Right cardiac atrium (tissue), 5 donors: ENCODE data around the gene LAIR2. TPM values are rescaled to one million over a fixed set of nuclear protein-coding genes. Genes with fewer than 3 reads are reported as not detected.

Experiments
- ATAC-seq, 2 donors: fragments of 200-7000 bp; cut with Tn5 transposase; one replicate each; pipeline versions ENCODE4 v1.8.0 to v1.9.1; 2020; ENCODE audit warnings: moderate library complexity in 2 of 2, mild to moderate bottlenecking in 1 of 2
- DNase-seq, 3 donors: peaks; one replicate each; pipeline ENCODE4 v3.0.0-alpha.2; 2020
- H3K27ac ChIP-seq: one replicate; pipeline ENCODE4 v1.5.1; 2013; ENCODE audit warnings: mild to moderate bottlenecking, low read length, control low read depth, moderate library complexity
- H3K27me3 ChIP-seq: one replicate; pipeline ENCODE4 v1.6.1; 2013; ENCODE audit not compliant: control insufficient read depth, insufficient read depth
- H3K4me1 ChIP-seq: one replicate; pipeline ENCODE4 v1.6.1; 2013; ENCODE audit warnings: low read length; ENCODE audit not compliant: control insufficient read depth, insufficient read depth
- H3K4me3 ChIP-seq: one replicate; pipeline ENCODE4 v1.5.1; 2013; ENCODE audit warnings: low read length, control low read depth
- H3K9me3 ChIP-seq: one replicate; pipeline ENCODE4 v1.6.1; 2013; ENCODE audit warnings: low read length; ENCODE audit not compliant: control insufficient read depth
- WGBS: extraction: QIAGEN DNeasy Blood & Tissue Kit; methylation state at CpG from one replicate; pipeline ENCODE4 v1.1.7; 2013; 5-methylcytosine and 5-hydroxymethylcytosine counted together
- intact Hi-C, 4 donors: fragments of 100-400 bp; cut with DNase I; formaldehyde crosslinking; loops; one replicate each; pipeline versions ENCODE4 v1.11.0 to v1.14.0; 2022 to 2023
- polyA plus RNA-seq: library from polyadenylated mRNA; stranded (reverse); fragments of 200-250 nt; gene quantifications from one replicate; pipeline ENCODE4 v1.2.3, GENCODE V29; 2013
- total RNA-seq, 4 donors: library from RNA; stranded (reverse); fragmentation: NEBNext Ultra II Directional; extraction: Animal tissue kit (Norgen Biotek cat#: 25700); gene quantifications; one replicate each; pipeline ENCODE4 v1.2.1, GENCODE V29; 2021
- donor health status: healthy with polysubstance abuse.
- donor health status: DM: no; HTN: yes; CAD: no.
- donor health status: DM: no; HTN: no; CAD: no.
- donor health status: DM: no; HTN: yes; CAD: no; lungs with severe emphysema.
- donor health status: DM: yes; HTN: yes; CAD: no.

The LAIR2 gene
- total and polyA plus RNA-seq, 5 donors, result not detected

DNA sequence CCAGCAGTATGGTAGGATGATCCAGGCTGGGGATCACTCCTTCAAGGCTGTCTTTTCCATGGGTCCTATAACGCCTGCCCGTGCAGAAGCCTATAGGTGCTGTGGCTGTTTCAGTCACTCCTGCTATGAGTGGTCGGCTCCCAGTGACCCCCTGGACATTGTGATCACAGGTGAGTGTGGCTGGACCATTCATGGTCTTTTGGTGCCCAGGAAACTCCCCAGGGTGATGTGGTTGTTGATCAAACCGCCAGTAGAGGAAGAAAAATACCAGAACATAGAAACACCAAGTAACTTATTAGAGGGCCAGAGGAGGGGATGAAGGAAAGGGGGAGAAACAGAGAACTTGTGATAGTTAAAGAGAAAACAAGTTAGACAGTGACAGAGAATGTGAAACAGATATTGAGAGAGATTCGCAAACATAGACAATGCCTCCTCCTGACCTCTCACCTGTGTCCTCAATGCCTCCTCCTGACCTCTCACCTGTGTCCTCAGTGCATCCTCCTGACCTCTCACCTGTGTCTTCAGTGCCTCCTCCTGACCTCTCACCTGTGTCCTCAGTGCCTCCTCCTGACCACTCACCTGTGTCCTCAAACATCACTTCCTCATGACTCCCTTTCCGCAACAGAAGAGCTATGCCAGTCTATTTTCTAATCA lies 19.4 kb downstream of the LAIR2 start:
- 80% methylated on average over 6 of the region's 6 CpGs for WGBS
- Histone ChIP-seq H3K27me3 (no peaks in the 10 kb centered on the region), H3K4me1 (no peaks in the 10 kb centered on the region), H3K4me3 (no peak overlapping the region), H3K27ac (no peak overlapping the region), H3K9me3 (no peaks in the 10 kb centered on the region)
- intact Hi-C loops, result no loop called here
- no peak for ATAC-seq
- DNase-seq, result no peak

DNA sequence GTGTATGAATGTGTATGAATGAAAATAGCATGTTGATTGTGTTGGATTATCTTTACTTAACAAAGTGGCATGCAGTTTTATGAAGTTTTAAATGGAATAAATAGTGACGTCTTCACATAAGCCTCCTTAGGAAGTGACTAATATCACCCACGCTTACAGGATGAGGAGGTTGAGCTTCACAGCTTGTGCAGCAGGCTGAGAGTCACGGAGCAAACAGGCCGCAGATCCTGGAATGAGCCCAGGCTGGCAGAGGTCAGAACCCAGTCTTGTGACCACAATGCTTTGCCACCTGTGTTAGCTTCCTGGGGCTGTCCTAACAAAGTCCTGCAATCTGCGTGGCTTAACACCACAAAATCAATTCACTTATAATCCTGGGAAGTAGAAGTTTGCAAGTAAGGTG lies 20.8 kb downstream of the LAIR2 start:
- H3K9me3 ChIP-seq, result no peaks in the 10 kb centered on the region
- H3K27ac ChIP-seq, result no peak overlapping the region
- ATAC-seq, result no peak
- no peaks in the 10 kb centered on the region for H3K4me1 ChIP-seq
- WGBS, result 45% methylated on average over 5 of the region's 5 CpGs
- no peaks in the 10 kb centered on the region for H3K27me3 ChIP-seq
- intact Hi-C loops, result no loop called here
- no peak for DNase-seq
- H3K4me3 ChIP-seq, result no peak overlapping the region

DNA sequence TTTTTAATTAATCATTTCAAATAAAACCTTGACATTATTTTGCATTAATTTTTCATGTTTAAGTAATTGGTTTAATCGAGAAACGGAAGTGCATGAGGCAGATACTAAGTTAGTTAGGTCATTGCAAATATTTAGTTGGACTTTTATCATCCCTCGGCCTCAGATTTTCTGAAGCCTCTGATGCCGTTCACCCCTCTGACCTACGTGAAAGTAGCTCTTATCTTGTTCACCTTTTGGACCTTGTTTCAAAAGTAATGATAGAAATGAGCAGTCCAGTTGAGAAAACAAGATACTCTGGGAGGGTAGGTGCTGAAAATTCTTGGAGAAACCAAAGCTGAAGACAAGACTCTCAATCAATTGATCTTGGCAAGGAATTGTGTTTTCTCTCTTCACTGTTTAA lies 23.0 kb downstream of the LAIR2 start:
- H3K9me3 ChIP-seq, result no peaks in the 10 kb centered on the region
- 72% methylated on average over 5 of the region's 5 CpGs for whole genome bisulfite sequencing
- no peak for DNase-seq
- no peaks in the 10 kb centered on the region for H3K27me3 ChIP-seq
- ATAC-seq, result no peak
- intact Hi-C loops, result no loop called here
- no peaks in the 10 kb centered on the region for H3K4me1 ChIP-seq
- H3K4me3 ChIP-seq, result no peak overlapping the region
- H3K27ac ChIP-seq, result no peak overlapping the region

DNA sequence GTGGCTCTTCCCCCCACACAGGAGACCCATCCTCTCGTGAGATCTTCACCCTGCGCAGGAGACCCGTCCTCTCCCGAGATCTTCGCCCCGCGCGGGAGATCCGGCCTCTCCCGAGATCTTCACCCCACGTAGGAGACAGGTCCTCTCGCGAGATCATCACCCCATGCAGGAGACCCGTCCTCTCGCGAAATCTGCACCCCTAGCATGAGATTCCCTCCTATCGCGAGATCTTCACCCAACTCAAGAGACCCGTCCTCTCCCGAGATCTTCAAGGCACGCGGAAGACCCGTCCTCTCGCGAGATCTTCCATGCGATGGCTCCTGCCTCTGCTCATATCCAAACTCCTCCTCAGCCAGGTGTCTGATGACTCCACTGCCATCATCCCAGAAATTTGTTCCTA lies 24.3 kb downstream of the LAIR2 start:
- WGBS, result 92% methylated on average over 26 of the region's 26 CpGs

DNA sequence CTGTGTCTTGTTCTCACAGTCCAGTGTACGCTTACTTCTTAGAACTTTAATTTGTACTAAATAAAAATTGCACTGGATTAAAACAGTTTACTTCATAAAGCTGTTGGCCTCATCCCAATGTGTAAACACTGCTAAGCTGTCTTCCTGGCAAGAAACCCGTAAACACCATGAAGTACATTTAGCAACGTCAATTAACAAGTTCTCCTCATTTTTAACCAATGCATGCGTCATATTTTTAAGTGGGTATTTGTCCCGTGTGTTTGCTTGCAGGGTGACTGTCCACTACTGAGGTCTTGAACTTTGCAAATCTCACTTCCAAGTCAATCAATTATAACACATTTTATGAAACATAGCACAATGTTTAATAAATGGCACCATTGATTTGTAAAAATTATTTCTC lies 28.2 kb downstream of the LAIR2 start:
- Histone ChIP-seq H3K4me1 (no peaks in the 10 kb centered on the region), H3K27ac (no peak overlapping the region), H3K4me3 (no peak overlapping the region), H3K27me3 (no peaks in the 10 kb centered on the region), H3K9me3 (no peaks in the 10 kb centered on the region)
- ATAC-seq (no peak), DNase-seq (no peak)
- 71% methylated on average over 5 of the region's 5 CpGs for WGBS
- intact Hi-C loops, result no loop called here

More for the DNA sequence above, 24.3 kb downstream of the LAIR2 start:
- no peaks in the 10 kb centered on the region for H3K9me3 ChIP-seq
- ATAC-seq (no peak), DNase-seq (no peak)
- H3K27me3 ChIP-seq, result no peaks in the 10 kb centered on the region
- H3K27ac ChIP-seq, result no peak overlapping the region
- intact Hi-C loops, result no loop called here
- no peak overlapping the region for H3K4me3 ChIP-seq
- H3K4me1 ChIP-seq, result no peaks in the 10 kb centered on the region

DNA sequence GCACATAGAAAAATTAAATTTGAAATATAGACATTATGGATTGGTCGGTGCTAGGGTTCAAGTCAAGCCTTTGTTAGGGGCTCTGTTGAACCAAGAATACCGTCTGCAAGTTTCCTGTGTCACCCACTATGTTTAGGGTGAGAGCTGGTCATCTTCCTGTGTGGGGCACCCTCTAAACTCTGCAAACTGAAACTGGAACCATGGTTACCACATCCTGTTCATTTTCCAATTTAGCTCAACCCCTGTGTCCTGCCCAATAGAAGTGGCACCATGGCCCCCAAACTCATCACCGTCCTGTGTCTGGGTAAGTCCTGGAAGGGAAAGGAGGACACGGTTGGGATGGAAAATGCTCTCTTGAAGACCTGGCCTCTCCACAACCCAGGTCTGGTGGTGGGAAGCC lies 29.9 kb downstream of the LAIR2 start:
- Histone ChIP-seq H3K4me3 (no peak overlapping the region), H3K27ac (no peak overlapping the region), H3K27me3 (no peaks in the 10 kb centered on the region), H3K9me3 (no peaks in the 10 kb centered on the region), H3K4me1 (no peaks in the 10 kb centered on the region)
- intact Hi-C loops, result no loop called here
- 73% methylated on average over 4 of the region's 4 CpGs for WGBS
- no peak for ATAC-seq
- no peak for DNase-seq

DNA sequence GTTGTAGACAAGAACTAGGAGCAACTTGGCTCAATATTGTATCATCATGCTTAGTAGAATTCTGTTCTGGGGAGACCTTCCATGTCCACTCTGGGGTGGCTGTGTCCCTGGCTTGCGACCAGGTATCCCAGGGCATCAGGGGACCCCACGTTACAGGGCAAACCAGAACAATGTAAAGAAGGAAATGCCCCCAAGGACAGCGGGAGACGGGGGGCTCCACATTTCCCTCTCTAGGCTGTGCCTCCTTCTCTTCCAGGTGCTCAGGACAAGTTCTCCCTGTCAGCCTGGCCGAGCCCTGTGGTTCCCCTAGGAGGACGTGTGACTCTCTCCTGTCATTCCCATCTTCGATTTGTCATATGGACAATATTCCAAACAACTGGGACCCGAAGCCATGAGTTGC lies 30.8 kb downstream of the LAIR2 start:
- H3K27ac ChIP-seq, result no peak overlapping the region
- intact Hi-C loops, result no loop called here
- 77% methylated on average over 8 of the region's 8 CpGs for WGBS
- DNase-seq, result no peak
- no peak overlapping the region for H3K4me3 ChIP-seq
- no peaks in the 10 kb centered on the region for H3K27me3 ChIP-seq
- ATAC-seq, result no peak
- H3K4me1 ChIP-seq, result no peaks in the 10 kb centered on the region
- no peaks in the 10 kb centered on the region for H3K9me3 ChIP-seq

DNA sequence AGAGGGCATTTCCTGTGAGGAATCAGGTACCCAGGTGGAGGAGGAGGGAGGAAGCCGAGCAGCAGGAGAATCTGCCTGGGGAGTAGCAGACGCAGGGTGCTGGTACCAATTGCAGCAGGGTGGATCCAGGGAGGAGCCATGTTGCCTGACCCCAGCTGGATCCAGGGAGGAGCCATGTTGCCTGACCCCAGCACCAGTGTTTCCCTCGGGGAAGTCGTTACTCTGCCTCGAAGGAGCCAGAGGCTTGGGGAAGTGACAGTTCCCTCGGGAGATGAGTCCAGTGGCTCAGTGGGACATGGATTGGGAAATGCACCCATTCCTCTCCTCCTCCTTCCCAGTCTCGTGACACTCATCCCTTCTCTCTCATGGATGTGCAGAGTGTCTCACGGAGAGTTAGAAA lies 31.5 kb downstream of the LAIR2 start:
- ATAC-seq (no peak), DNase-seq (no peak)
- no peak overlapping the region for H3K27ac ChIP-seq
- intact Hi-C loops, result no loop called here
- WGBS, result 65% methylated on average over 8 of the region's 8 CpGs
- no peaks in the 10 kb centered on the region for H3K9me3 ChIP-seq
- H3K27me3 ChIP-seq, result no peaks in the 10 kb centered on the region
- no peak overlapping the region for H3K4me3 ChIP-seq
- H3K4me1 ChIP-seq, result no peaks in the 10 kb centered on the region

DNA sequence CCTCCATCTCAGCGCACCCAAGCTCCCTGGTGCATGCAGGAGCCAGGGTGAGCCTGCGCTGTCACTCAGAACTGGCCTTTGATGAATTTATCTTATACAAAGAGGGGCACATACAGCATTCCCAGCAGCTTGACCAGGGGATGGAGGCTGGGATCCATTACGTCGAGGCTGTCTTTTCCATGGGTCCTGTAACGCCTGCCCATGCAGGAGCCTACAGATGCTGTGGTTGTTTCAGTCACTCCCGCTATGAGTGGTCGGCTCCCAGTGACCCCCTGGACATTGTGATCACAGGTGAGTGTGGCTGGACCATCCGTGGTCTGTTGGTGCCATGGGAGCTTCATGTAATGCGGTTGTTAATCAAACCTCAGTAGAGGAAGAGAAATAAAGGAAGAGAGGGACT lies 33.0 kb downstream of the LAIR2 start:
- WGBS, result 87% methylated on average over 9 of the region's 9 CpGs
- no peak for ATAC-seq
- intact Hi-C loops, result no loop called here
- Histone ChIP-seq H3K27me3 (no peaks in the 10 kb centered on the region), H3K9me3 (no peaks in the 10 kb centered on the region), H3K4me3 (no peak overlapping the region), H3K27ac (no peak overlapping the region), H3K4me1 (no peaks in the 10 kb centered on the region)
- no peak for DNase-seq

DNA sequence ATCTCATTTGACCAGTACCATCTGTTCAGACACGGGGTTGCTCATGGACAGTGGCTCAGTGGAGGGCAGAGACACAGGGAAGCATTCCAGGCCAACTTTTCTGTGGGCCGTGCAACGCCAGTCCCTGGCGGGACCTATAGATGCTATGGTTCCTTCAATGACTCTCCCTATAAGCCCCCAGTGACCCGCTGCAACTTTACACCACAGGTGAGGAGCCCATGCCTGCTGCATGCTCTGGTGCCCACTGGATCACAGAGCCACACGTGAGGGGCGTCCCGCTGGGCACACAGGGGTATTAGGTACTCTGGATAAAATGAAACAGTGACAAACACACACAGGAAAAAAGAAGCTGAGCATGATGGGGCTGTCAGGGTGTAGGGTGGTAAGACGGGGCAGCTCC lies 34.3 kb downstream of the LAIR2 start:
- intact Hi-C loops, result no loop called here
- ATAC-seq, result no peak
- H3K27ac ChIP-seq, result no peak overlapping the region
- no peak for DNase-seq
- WGBS, result 83% methylated on average over 9 of the region's 9 CpGs
- no peak overlapping the region for H3K4me3 ChIP-seq
- H3K9me3 ChIP-seq, result no peaks in the 10 kb centered on the region
- H3K4me1 ChIP-seq, result no peaks in the 10 kb centered on the region
- H3K27me3 ChIP-seq, result no peaks in the 10 kb centered on the region

DNA sequence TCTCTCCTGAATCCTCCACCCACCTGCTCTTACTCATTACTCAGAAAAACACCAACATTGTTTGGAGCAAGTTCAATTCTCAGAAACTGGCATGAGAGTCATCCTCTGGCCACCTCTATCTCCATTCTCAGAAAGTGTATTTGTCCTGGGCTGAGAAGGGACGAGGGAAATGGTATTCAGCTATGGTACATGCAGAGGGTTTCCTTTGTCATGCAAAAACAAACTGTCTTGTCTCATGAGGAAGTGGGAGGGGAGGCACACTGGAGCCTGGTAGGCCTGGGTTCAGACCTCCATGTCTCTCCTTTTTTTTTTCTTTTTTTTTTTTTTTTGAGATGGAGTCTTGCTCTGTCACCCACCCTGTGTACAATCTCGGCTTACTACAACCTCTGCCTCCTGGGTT lies 39.1 kb downstream of the LAIR2 start:
- 54% methylated on average over 2 of the region's 2 CpGs for WGBS

DNA sequence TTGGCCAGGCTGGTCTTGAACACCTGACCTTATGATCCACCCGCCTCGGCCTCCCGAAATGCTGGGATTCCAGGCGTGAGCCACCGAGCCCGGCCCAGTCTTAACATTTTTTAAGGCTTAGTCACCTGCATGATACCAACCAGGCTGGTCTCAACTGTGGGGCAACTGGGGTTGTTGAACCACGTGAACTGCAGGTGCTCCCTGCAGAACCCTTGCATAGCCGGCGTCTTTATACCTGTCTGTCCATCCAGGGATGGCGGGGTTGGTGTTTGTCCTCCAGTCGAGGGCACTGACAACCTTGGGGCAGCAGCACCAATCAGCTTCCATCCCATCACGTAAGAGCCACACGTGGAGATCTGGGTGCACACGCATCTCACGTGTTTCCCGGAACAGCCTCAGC lies 46.2 kb downstream of the LAIR2 start:
- DNase-seq (no peak), ATAC-seq (no peak)
- no peak overlapping the region for H3K27ac ChIP-seq
- H3K4me3 ChIP-seq, result no peak overlapping the region
- WGBS, result 87% methylated on average over 16 of the region's 16 CpGs
- intact Hi-C loops, result no loop called here
- H3K9me3 ChIP-seq, result no peaks in the 10 kb centered on the region
- H3K4me1 ChIP-seq, result no peaks in the 10 kb centered on the region
- H3K27me3 ChIP-seq, result no peaks in the 10 kb centered on the region

More for the DNA sequence above, 39.1 kb downstream of the LAIR2 start:
- no peak overlapping the region for H3K4me3 ChIP-seq
- H3K9me3 ChIP-seq, result no peaks in the 10 kb centered on the region
- H3K4me1 ChIP-seq, result no peaks in the 10 kb centered on the region
- no peaks in the 10 kb centered on the region for H3K27me3 ChIP-seq
- no peak for ATAC-seq
- intact Hi-C loops, result no loop called here
- H3K27ac ChIP-seq, result no peak overlapping the region
- DNase-seq, result no peak
